ENCODE data around the gene ANKRD50. TPM values are rescaled to one million over a fixed set of nuclear protein-coding genes. Genes with fewer than 3 reads are reported as not detected.

The ANKRD50 gene
- total RNA-seq, 1 experiment from 2014 or later = 16.5 TPM

- no peaks in the 10 kb centered on the region for H4K20me1 ChIP-seq (ENCODE audit: insufficient read depth)
- POLR2A ChIA-PET = no interaction called here
- RAD21 ChIA-PET (ENCODE audit: low non-redundant PET in 1 of 2, low total read pairs in 2 of 2, uncharacterized antibody in 2 of 2, unreplicated experiment in 2 of 2) = no interaction called here
- TF ChIP-seq EGR1 (IDR thresholded peaks at IDR 0.05; ENCODE audit: low read depth) = no peak
- no peak for TF ChIP-seq CBX3 (IDR thresholded peaks at IDR 0.05; ENCODE audit: low read depth)
- no peak for TF ChIP-seq EZH2phosphoT487 (IDR thresholded peaks at IDR 0.05; ENCODE audit: borderline replicate concordance)
- TF ChIP-seq SRF (IDR thresholded peaks at IDR 0.05; ENCODE audit: low read depth) = no peak
- TF ChIP-seq ZFX (IDR thresholded peaks at IDR 0.05) = no peak
- TF ChIP-seq SP1 (IDR thresholded peaks at IDR 0.05; ENCODE audit: low read depth) = no peak
- BruUV-seq (replicated peaks) = no TSS peak
- no peak overlapping the region for H3K4me3 ChIP-seq (replicated peaks in 1 of 2; ENCODE audit: low read depth in 1 of 2, low read length in 2 of 2)
- H2AFZ ChIP-seq (ENCODE audit: low read depth, low read length, poor library complexity, severe bottlenecking) = no peak overlapping the region
- no peak overlapping the region for H3K27ac ChIP-seq (ENCODE audit: low read depth, low read length)
- no peak overlapping the region for H3K9ac ChIP-seq (ENCODE audit: low read length)
- H3K79me2 ChIP-seq (ENCODE audit: insufficient read depth, low read length) = no peaks in the 10 kb centered on the region
- H3K4me1 ChIP-seq (ENCODE audit: control insufficient read depth in 1 of 2, insufficient read depth in 2 of 2, low read length in 2 of 2) = peaks cover 7 to 19% of the 10 kb centered on the region in 2 experiments; a peak in 3 of 4 replicates
- intact Hi-C loops (cut with micrococcal nuclease) = loop anchor here (5.0 to 10.0 kb wide), 2 partner anchors 228 to 525 kb away; no protein-coding TSS in a partner anchor
- H3K9me3 ChIP-seq (ENCODE audit: control insufficient read depth in 1 of 2, insufficient read depth in 1 of 2, low read depth in 1 of 2, low read length in 2 of 2) = no peaks in the 10 kb centered on the region
- H3K36me3 ChIP-seq (ENCODE audit: control insufficient read depth in 1 of 2, insufficient read depth in 2 of 2, low read length in 2 of 2) = no peaks in the 10 kb centered on the region
- DNase-seq (ENCODE audit: low read depth, low spot score) (no peak), ATAC-seq (no peak)
- no peaks in the 10 kb centered on the region for H3K9me2 ChIP-seq (ENCODE audit: insufficient read depth)
- CTCF ChIA-PET = no interaction called here
- H3K27me3 ChIP-seq (ENCODE audit: insufficient read depth, low read length) = no peaks in the 10 kb centered on the region
- no peak overlapping the region for H3K4me2 ChIP-seq (ENCODE audit: low read length)
These were observed 4.6 kb upstream of the ANKRD50 start for GRCh38 chr4:124717101-124717500.

GRCh38 chr4:124713185-124713592 is 657 bp upstream of the ANKRD50 start:
- no peaks in the 10 kb centered on the region for H3K9me2 ChIP-seq (ENCODE audit: insufficient read depth)
- peaks cover 36% of the 10 kb centered on the region for H3K79me2 ChIP-seq (ENCODE audit: insufficient read depth, low read length)
- H3K4me1 ChIP-seq (ENCODE audit: control insufficient read depth in 1 of 2, insufficient read depth in 2 of 2, low read length in 2 of 2) = peaks cover 13 to 17% of the 10 kb centered on the region in 2 experiments; a peak in 3 of 4 replicates
- H3K27me3 ChIP-seq (ENCODE audit: insufficient read depth, low read length) = no peaks in the 10 kb centered on the region
- peak; percentile 69 for ATAC-seq
- H3K4me3 ChIP-seq (replicated peaks in 1 of 2; ENCODE audit: low read depth in 1 of 2, low read length in 2 of 2) = peak overlapping the region; percentile 68 to 72
- H3K27ac ChIP-seq (ENCODE audit: low read depth, low read length) = peak overlapping the region; percentile 95
- H4K20me1 ChIP-seq (ENCODE audit: insufficient read depth) = no peaks in the 10 kb centered on the region
- TSS peak; percentile 95 for BruUV-seq (replicated peaks)
- ChIA-PET CTCF (interaction anchor here (1.8 kb wide), 1 partner anchor 379 kb away, joined by 4 read pairs; no protein-coding TSS in a partner anchor), RAD21 (ENCODE audit: low non-redundant PET in 1 of 2, low total read pairs in 2 of 2, uncharacterized antibody in 2 of 2, unreplicated experiment in 2 of 2) (no interaction called here), POLR2A (interaction anchor here (0.5 kb wide), 1 partner anchor 274 kb away, joined by 5 read pairs; no protein-coding TSS in a partner anchor)
- peak; percentile 79 for DNase-seq (ENCODE audit: low read depth, low spot score)
- intact Hi-C loops (cut with micrococcal nuclease) = loop anchor here (5.0 to 10.0 kb wide), 3 partner anchors 71 to 381 kb away; no protein-coding TSS in a partner anchor
- H3K9ac ChIP-seq (ENCODE audit: low read length) = peak overlapping the region; percentile 75
- H3K9me3 ChIP-seq (ENCODE audit: control insufficient read depth in 1 of 2, insufficient read depth in 1 of 2, low read depth in 1 of 2, low read length in 2 of 2) = no peaks in the 10 kb centered on the region
- H3K4me2 ChIP-seq (ENCODE audit: low read length) = peak overlapping the region; percentile 81
- H3K36me3 ChIP-seq (ENCODE audit: control insufficient read depth in 1 of 2, insufficient read depth in 2 of 2, low read length in 2 of 2) = no peaks in the 10 kb centered on the region
- TF ChIP-seq TCF7L2 (IDR thresholded peaks at IDR 0.05; ENCODE audit: borderline replicate concordance, extremely low read depth, insufficient read depth, insufficient read length) = peak; percentile 5
- peak in 2 of 3 experiments; percentile 56 to 63; a peak in 4 of 6 replicates for TF ChIP-seq CTCF (IDR thresholded peaks at IDR 0.05 in 2 of 3, conservative IDR thresholded peaks at IDR 0.05 in 1 of 3; ENCODE audit: borderline replicate concordance in 1 of 3, insufficient read depth in 1 of 3, low read depth in 2 of 3, low read length in 2 of 3)
- no peak for TF ChIP-seq POLR2AphosphoS5 (IDR thresholded peaks at IDR 0.05; ENCODE audit: low read depth, low read length)
- peak; percentile 54; the same call in 1 of the 2 replicates for TF ChIP-seq MAX (IDR thresholded peaks at IDR 0.05)
- peak; percentile 62 for TF ChIP-seq ZFX (IDR thresholded peaks at IDR 0.05)
- TF ChIP-seq POLR2A (IDR thresholded peaks at IDR 0.05; ENCODE audit: borderline replicate concordance, extremely low read depth, insufficient read depth, insufficient read length) = peak; percentile 46
- H2AFZ ChIP-seq (ENCODE audit: low read depth, low read length, poor library complexity, severe bottlenecking) = peak overlapping the region; percentile 36

All from HCT116 (cell line).